Endothelial cell of umbilical vein (primary cell): ENCODE results near the gene KATNB1.

Experiments used
- FOS ChIP-seq: IDR thresholded peaks from 2 replicates; pipeline ENCODE4 v1.6.1; 2011; ENCODE audit warnings: mild to moderate bottlenecking, low read length, moderate library complexity, borderline replicate concordance; ENCODE audit not compliant: insufficient read depth
- JUN ChIP-seq: IDR thresholded peaks from 2 replicates; pipeline ENCODE4 v1.6.1; 2011; ENCODE audit warnings: borderline replicate concordance, low read depth; ENCODE audit not compliant: insufficient read length, insufficient read depth
- MAX ChIP-seq: IDR thresholded peaks from 2 replicates; pipeline ENCODE4 v1.6.1; 2011; ENCODE audit not compliant: insufficient read depth, insufficient read length
- MYC ChIP-seq: IDR thresholded peaks from one replicate; pipeline ENCODE4 v1.6.1; 2011; ENCODE audit warnings: mild to moderate bottlenecking, low read depth, low read length
- POLR2A ChIP-seq: IDR thresholded peaks from 2 replicates; pipeline ENCODE4 v1.6.1; 2012; ENCODE audit warnings: low read depth, mild to moderate bottlenecking, control low read depth, low read length
- TF ChIP-seq, protein P1 (sequence below), 2 donors: IDR thresholded peaks; 1 replicate in 1 of 2; 2 replicates in 1 of 2; pipeline ENCODE4 v1.5.1; 2011; ENCODE audit warnings: low read length in 2 of 2, mild to moderate bottlenecking in 2 of 2, moderate library complexity in 2 of 2, control low read depth in 1 of 2, inconsistent platforms in 1 of 2, low read depth in 1 of 2; ENCODE audit not compliant: insufficient read depth in 1 of 2; ENCODE audit errors: extremely low read depth in 1 of 2

GRCh38 chr16:57794849-57795430, 59.4 kb downstream of the KATNB1 start:
- TF ChIP-seq, protein P1, sequence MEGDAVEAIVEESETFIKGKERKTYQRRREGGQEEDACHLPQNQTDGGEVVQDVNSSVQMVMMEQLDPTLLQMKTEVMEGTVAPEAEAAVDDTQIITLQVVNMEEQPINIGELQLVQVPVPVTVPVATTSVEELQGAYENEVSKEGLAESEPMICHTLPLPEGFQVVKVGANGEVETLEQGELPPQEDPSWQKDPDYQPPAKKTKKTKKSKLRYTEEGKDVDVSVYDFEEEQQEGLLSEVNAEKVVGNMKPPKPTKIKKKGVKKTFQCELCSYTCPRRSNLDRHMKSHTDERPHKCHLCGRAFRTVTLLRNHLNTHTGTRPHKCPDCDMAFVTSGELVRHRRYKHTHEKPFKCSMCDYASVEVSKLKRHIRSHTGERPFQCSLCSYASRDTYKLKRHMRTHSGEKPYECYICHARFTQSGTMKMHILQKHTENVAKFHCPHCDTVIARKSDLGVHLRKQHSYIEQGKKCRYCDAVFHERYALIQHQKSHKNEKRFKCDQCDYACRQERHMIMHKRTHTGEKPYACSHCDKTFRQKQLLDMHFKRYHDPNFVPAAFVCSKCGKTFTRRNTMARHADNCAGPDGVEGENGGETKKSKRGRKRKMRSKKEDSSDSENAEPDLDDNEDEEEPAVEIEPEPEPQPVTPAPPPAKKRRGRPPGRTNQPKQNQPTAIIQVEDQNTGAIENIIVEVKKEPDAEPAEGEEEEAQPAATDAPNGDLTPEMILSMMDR (IDR thresholded peaks at IDR 0.05; ENCODE audit: extremely low read depth in 1 of 2, insufficient read depth in 1 of 2, low read depth in 1 of 2, low read length in 2 of 2): no peak
- TF ChIP-seq POLR2A: no peak
- TF ChIP-seq JUN: no peak
- no peak for TF ChIP-seq MYC
- TF ChIP-seq FOS: no peak
- TF ChIP-seq MAX: no peak
